Amniotic stem cell (primary cell): ENCODE measurements around the gene GRK6.

Source experiments
- DNase-seq: peaks from one replicate; lab custom pipeline; 2025; lab: John Stamatoyannopoulos, UW

GRK6 gene

GRCh38 chr5:177440990-177441780 is 14.7 kb downstream of the GRK6 start:
- no peak for DNase-seq

DNA sequence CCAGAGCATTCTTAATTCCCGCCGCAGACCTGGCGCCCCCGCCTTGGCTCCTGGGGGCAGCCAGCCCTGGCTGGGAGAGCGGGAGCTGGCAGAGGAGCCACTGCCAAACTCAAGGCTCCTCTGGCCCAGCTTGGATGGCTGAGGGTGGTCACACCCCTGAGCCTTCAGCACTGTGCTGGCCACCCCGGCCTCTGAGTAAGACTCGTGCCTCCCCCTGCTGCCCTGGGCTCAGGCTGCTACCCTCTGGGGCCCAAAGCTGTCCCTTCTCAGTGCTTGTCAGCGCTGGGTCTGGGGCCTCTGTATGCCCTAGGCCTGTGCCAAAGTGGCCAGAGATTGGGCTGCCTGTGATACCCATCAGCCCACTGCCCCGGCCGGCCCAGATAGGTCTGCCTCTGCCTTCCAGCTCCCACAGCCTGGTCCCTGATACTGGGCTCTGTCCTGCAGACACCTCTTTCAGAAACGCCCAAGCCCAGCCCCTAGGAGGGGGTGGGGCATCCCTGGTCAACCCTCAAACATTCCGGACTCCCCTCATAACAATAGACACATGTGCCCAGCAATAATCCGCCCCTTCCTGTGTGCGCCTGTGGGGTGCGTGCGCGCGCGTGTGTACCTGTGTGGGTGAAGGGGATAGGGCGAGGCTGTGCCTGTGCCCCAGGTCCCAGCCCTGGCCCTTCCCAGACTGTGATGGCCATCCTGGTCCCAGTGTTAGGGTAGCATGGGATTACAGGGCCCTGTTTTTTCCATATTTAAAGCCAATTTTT is 15.8 kb downstream of the GRK6 start:
- no peak for DNase-seq

DNA sequence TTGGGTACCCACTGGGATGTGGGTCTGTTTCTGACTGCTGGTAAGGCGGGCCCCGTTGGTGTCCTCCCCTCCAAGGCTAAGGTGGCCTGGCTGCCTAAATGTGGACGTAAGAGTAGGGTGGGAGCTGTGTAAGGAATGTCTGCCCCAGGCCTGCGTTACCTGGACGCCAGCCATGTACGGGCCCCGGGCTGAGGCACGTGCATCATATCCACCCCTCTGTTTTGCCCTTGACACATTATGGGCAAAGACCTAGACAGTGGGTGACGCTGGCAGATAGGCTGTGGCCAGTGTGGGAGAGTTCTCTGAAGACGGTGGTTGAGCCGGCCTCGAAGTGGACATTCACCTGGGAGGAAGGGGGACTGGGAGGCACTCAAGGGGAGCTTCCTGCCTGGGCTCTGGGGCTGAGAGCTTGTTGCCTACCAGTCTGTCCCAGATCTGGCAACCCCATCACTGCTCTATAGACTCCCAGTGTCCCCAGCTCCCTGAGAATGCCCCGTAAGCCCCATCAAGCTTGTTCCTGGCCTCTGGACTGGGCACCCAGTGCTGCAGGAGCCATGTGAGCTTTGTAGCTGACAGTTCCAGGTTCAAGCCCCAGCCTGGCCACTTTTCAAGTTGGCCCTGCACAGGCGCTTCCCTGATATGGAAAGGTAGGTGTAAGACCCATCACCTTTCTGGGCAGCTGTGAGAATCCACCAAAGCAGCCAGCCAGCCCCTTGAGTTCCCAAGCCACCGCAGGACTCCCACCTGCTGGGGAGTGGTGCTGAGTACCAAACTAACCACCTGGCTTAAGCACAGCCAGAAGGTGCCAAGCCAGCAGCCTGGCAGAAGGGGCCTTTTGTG is 16.9 kb downstream of the GRK6 start:
- no peak for DNase-seq

DNA sequence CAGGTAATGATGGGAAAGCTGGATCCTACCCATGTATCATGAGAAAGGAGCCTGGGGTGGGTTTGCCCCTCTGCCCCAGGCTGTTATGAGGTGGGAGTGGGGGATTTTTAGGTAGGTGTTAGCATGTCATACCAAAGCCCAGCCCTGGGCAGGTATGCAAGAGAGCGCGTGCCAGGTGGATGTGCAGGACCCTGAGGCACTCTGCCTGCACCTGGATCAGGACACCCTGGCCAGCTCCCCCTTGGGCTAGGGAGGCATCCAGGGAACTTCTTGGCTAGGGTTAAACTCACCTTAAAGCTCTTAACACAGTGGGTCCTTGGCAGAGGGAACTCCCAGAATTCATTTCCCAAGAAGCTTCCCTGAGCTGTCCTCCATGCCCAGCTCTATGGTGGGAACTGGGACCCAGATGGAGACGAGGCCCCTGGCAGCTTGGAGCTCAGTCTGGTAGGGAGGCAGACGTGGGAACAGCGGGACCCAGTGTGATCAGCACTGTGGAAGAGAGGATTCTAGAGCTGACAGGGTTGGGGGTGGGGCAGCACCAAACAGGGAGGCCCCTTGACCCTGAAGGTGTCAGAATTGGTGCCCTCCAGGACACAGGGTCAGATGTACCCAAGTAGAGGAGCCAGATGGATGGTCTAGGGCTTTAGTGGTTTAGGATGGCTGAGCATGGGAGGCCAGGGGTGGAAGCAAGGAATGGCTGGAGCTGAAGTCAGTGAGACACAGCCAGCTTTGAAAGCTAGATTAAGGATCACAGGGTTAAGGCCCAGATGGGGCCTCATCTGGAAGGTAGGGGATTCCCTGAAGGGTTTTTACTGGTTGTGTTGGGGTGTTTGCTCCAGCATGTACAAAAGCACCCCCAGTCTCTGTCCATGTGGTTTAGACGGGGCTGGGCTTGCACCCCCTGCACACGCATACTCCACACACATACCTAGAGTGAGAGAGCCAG is 17.9 kb downstream of the GRK6 start:
- DNase-seq, result no peak

DNA sequence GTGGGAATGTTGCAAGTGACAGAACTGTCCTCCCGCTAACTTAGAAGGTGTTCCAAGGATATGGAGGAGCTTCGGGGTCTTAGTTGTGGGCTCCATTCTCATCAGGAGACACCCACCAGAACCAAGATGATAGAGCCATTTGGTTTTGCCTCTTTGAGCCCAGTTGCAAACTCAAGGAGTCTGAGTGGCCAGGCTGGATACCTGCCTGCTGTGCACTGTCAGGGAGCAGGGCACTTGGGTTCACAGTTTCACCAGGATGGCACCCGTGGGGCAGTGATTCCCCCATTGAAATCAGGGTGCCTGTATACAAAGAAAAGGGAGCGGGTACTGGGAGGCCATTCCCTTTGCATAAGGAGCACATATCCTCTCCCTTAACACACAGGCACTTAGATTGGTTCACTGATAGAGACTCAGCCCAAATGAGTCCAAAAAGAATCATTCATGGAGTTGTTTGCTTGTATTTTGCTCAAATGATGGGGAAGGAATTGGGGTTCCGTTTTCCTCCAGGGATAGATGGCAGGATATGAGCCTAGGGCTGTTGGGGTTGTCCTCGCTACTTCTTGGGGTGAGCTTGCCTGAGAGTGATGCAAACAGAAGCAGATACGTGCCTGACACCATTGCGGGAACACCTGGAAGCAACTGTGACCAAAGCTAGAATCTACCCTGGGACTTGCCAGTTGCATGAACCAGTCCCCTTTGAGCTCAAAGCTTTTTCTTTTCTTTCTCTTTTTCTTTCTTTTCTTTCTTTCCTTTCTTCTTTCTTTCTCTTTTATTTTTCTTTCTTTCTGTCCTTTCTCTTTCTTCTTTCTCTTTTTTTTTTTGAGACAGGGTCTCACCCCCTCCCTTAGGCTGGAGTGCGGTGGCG is 18.8 kb downstream of the GRK6 start:
- DNase-seq, result no peak

GRCh38 chr5:177445917-177446199 is 19.4 kb downstream of the GRK6 start:
- DNase-seq, result no peak

DNA sequence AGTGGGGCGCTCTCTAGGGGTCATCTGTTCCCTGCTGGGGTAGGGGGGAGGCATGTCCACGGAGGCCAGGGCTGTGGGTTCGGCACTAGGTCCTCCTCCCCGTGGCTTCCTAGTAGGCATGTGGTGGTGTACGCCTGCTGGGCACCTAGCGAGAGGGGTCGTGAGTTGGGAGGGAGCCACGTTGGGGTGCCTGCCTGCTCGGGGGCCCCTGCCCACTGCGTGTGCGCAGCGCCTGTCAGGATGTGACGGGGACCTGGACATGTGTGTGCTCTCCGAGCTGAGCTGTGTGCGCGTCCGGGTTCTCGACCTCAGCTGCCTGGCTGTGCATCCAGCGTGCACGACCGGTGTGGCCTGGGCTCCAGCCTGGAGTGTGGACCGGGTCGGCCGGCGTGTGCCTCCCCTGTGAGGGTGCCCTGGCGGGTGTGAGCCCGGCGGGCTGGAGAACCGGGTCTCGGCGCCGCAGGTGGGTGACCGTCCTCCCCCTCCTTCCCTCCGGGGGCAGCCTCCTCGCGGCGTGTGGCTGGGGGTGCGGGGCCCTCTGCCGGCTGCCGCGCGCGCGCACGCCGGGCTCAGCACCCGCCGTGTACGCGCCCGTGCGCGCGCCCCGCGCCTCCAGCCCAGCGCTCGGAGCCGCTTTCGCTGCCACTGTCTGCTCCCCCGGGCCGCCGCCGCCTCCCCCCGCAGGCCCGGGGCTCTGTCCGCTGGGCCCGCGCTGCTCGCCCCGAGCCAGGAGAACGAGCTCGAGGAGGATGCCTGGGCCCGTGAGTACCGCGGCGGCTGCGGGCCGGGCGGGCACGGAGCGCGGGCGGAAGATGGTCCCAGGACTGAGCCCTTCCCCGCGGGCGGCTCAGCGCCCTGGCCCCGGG is 20.0 kb downstream of the GRK6 start, which contains the start of gene PRR7:
PRR7 (plus strand) TSS at position 615 of the 866 bp plus-strand sequence. CDS start 8,254 bp downstream, outside the sequence.
- DNase-seq, result no peak

DNA sequence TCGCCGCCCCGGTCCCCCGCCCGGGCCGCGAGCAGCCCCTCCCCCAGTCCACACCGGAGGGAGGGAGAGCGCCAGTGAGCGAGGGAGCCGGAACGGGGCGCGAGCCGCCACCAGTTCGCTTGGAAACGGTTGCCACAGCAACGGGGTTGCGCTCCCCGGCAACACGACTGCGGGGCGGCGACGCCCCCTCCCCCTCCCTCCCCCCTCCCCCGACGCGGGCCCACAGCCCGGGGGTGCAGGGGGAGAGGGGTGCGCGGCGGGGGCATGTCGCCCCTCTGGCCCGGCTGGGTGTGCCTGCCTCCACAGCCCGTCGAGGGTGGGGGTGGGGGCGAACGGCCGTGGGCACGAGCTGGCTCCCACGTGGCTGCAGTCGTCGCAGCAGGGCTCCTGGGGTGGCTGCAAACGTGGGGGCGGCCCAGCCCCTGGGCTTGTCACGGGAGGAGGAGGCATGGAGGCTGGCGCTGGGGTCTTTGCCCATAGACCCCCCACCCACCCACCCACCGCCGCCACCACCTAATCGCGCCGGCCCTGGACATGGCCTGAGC is 20.7 kb downstream of the GRK6 start:
- DNase-seq, result no peak

DNA sequence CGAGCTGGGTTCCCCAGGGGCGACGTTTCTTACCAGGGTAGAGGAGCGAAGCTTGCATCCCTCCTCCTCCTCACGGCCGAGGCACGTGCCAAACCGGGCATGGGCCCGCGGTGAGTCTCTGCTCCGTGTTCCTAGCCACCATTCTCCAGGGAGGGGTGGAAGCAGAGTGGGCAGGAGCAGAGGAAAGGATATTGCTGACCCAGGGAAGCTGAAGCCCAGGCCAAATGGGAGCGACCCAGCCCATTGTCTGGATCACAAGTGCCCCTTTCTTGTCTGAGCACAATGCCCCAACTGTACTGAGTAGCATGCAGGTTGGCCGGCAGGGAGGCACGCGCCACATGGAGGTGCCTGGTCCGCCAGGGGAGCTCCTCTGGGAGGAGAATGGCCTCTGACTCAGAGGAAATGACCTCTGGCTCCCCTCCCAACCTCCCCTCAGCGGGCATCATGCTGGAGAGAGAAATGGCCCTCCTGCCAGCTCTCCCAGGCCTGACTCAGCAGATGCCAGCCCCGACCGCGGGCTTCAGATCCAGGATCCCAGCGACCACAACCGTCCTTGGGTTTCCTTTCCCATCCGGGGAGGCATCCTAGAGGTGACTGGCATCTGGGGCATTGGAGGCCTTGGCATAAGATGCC is 21.3 kb downstream of the GRK6 start:
- peak; percentile 44 for DNase-seq

GRCh38 chr5:177448244-177448950 is 21.9 kb downstream of the GRK6 start:
- DNase-seq, result no peak

GRCh38 chr5:177449140-177450061 is 22.9 kb downstream of the GRK6 start:
- DNase-seq, result no peak

DNA sequence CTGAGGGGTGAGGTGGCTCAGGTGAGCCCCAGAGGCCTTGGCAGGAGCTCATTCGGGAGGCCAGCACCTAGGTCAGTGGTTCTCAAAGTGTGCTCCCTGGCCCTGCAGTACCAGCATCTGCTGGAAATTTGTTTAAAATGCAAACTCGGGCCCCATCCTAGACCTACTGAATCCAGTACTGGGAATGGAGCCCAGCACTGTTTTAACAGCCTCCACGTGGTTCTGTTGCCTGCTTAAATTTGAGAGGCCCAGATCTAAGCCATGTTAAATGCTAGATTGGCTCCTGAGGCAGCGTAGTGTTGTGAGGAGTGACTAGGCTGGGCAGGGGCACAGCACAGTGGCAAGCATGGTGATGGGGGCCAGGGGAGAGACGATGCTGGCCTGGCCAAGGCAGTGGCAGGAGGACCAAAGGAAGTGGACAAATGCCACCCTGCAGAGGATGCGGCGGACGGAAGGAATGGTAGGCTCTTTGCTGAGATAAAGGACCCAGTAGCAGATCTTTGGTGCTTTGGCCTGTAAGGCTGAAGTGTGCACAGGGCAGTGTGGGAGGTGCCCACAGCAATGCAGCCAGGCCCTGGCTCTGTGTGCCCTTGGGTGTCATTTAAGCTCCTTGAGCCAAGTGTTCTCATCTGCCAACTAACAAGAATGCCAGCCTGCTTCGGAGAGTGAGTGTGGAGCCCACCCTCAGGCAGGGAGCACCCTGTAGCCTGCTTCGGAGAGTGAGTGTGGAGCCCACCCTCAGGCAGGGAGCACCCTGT is 24.4 kb downstream of the GRK6 start:
- DNase-seq, result no peak

DNA sequence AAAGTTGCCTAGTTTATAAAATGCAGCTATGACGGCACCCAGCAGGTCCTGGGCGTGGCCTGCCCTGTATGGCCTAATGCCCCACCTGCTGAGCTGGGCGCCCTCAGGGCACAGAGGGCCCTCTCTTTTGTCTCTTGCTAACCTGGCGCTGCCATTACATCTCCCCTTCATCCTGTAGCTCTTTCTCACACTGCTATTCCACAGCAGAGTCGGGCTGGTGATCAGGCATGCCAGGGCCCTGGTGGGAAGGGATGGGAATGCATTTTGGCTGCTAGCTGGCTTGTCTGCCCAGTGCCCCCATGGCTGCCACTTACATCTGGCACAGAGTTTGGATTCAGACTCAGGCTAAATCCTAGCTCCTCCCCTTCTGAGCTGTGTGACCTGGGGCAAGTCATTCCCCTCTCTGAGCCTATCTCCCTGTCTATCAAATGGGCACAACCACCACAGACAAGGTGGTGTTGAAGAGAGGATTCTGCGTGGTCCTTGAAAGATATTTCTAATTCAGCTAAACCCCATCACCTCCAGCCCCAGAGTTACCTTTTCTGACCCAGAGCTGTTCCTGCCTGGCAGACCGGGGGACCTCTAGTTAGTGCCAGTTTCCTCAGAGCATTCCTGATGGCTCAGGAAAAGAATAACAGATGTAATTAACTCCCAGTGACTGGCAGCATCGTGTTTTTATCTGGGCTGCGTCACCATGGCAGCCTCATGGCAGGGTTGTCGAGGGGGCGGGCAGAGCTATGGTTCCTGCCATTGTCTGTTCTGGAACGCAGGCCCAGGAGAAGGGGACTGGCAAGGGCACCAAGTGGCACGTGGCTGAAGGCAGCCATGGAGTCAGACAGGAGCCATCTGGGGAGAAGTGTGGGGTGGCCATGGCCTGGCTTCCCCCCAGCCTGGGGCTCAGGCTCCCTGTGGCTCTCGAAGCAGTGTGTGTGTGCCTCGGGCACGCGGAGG is 26.5 kb downstream of the GRK6 start:
- DNase-seq, result no peak

DNA sequence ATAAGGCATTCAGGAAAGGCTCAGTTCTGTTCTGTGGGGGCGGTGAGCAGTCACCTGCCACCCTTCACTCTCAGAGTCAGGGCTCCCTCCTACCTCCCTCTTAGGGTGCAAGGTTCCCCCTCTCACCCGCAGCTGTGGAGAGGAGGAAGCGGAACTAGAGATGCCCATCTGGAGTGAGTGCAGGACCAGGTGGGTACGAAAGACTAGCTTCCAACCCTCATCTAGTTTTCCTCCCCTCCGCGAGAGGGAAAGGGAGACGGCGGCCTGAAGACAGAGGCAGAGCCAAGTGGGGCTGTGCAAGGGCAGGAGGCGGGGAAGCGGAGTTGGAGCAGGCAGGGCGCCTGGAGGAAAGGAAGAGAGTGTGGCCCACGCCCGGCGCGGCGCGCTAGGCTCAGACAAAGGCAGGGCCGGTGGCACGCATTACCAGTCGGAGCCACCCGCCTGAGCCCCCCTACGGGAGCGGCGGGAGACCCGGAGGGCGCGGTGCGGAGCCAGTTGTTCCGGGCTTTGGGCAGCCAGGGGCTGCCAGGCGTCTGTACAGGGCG is 27.4 kb downstream of the GRK6 start:
- no peak for DNase-seq
